Panc1 (cell line): ENCODE results near the gene DNAI2. TPM values are rescaled to one million over a fixed set of nuclear protein-coding genes. Genes with fewer than 3 reads are reported as not detected.

Experiments used
- ATAC-seq: fragments of 200-7000 bp; cut with Tn5 transposase; 2 replicates; pipeline ENCODE4 v1.9.1; 2020; ENCODE audit warnings: mild to moderate bottlenecking, moderate library complexity
- BruUV-seq: library from RNA; stranded (reverse); fragments of 400-500 nt; replicated peaks from 2 replicates; lab custom pipeline; 2021; lab: Mats Ljungman, UMichigan
- CTCF ChIA-PET: fragments of 300-600 bp; sonication (Branson Sonifier 250); formaldehyde crosslinking; loops from one replicate; lab custom pipeline; 2022; ENCODE audit warnings: antibody characterized with exemption; lab: Charles Lee
- POLR2A ChIA-PET: fragments of 300-600 bp; sonication (Branson Sonifier 250); formaldehyde crosslinking; loops from one replicate; lab custom pipeline; 2022; ENCODE audit warnings: antibody characterized with exemption; lab: Charles Lee
- DNase-seq: peaks from one replicate; pipeline ENCODE4 v3.0.0-alpha.2; 2010; ENCODE audit warnings: low read depth, low spot score
- H3K27ac ChIP-seq: 2 replicates; pipeline ENCODE4 v1.5.1; 2011; ENCODE audit warnings: mild to moderate bottlenecking, low read length, inconsistent platforms
- H3K27me3 ChIP-seq: fragments of 200-500 bp; sonication (Bioruptor generic); 2 replicates; pipeline ENCODE4 v1.6.0; 2014; ENCODE audit warnings: low read length, inconsistent platforms; ENCODE audit not compliant: control insufficient read depth, insufficient read depth
- H3K36me3 ChIP-seq: fragments of 200-500 bp; sonication (Bioruptor generic); 2 replicates; pipeline ENCODE4 v1.5.1; 2014; ENCODE audit warnings: inconsistent platforms, mild to moderate bottlenecking, low read length, moderate library complexity; ENCODE audit not compliant: control insufficient read depth, insufficient read depth
- H3K4me1 ChIP-seq: 2 replicates; pipeline ENCODE4 v1.5.1; 2011; ENCODE audit warnings: inconsistent platforms, mild to moderate bottlenecking, low read length, moderate library complexity; ENCODE audit not compliant: control insufficient read depth, insufficient read depth
- H3K4me3 ChIP-seq, 2 experiments: 2 replicates each; pipeline ENCODE4 v1.5.1; 2011 to 2012; ENCODE audit warnings: low read depth in 2 of 2, low read length in 2 of 2, mild to moderate bottlenecking in 2 of 2, inconsistent platforms in 1 of 2, moderate library complexity in 1 of 2
- H3K9me3 ChIP-seq: fragments of 200-500 bp; sonication (Bioruptor generic); 2 replicates; pipeline ENCODE4 v1.5.1; 2014; ENCODE audit warnings: low read depth, mild to moderate bottlenecking, inconsistent platforms, low read length, moderate library complexity; ENCODE audit not compliant: control insufficient read depth, insufficient read depth
- POLR2AphosphoS5 ChIP-seq: IDR thresholded peaks from 2 replicates; pipeline ENCODE4 v1.6.1; 2012; ENCODE audit warnings: mild to moderate bottlenecking, low read depth, low read length, moderate library complexity
- SIN3A ChIP-seq: IDR thresholded peaks from 2 replicates; pipeline ENCODE4 v1.6.1; 2012; ENCODE audit warnings: low read depth, mild to moderate bottlenecking, low read length, moderate library complexity, borderline replicate concordance; ENCODE audit not compliant: insufficient read depth
- TCF7L2 ChIP-seq: IDR thresholded peaks from 2 replicates; pipeline ENCODE4 v1.6.1; 2011; ENCODE audit warnings: mild to moderate bottlenecking, low read depth, low read length, inconsistent platforms
- in situ Hi-C: cut with HindIII; loops from 2 replicates; pipeline ENCODE4 v1.10.0; 2016; ENCODE audit warnings: low sequenced_read_pairs, low pct_unique_long_range_greater_than_20kb
- intact Hi-C: fragments of 100-400 bp; cut with micrococcal nuclease; formaldehyde crosslinking; loops from one replicate; pipeline ENCODE4 v1.10.0; 2022; ENCODE audit not compliant: unreplicated experiment
- total RNA-seq: library from RNA; stranded (reverse); gene quantifications from one replicate; pipeline ENCODE4 v1.2.1, GENCODE V29; 2021; ENCODE audit not compliant: unreplicated experiment
- TF ChIP-seq, protein P1 (sequence below): fragments of 450-650 bp; IDR thresholded peaks from 2 replicates; pipeline ENCODE4 v1.5.1; 2017; ENCODE audit warnings: mild to moderate bottlenecking
- TF ChIP-seq, protein P2 (sequence below), 2 experiments: IDR thresholded peaks; 2 replicates each; pipeline ENCODE4 v1.6.1; 2011 to 2012; ENCODE audit warnings: low read depth in 2 of 2, control low read depth in 1 of 2, low read length in 1 of 2, mild to moderate bottlenecking in 1 of 2, moderate library complexity in 1 of 2; ENCODE audit not compliant: insufficient read depth in 1 of 2

The DNAI2 gene
- total RNA-seq, 1 experiment from 2014 or later = not detected

DNA sequence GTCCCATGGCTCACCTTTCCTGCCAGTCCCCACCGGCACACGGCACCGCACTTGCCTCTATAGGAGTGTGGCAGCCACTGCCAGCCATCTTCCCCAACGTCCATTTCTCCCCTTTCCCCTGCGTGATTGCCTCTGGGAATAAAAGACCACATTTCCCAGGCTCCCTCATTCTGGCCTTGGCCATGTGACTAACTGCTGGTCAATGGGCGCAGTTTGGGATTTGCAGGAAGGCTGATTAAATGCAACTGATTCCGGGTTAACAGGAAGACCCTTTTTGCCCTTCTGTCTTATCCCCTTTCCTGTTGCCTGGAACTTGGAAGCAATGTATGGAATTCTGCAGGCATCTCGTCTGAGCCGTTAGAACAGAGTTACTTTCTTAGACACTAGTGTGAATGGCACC is 84.7 kb downstream of the DNAI2 start:
- ChIA-PET CTCF (interaction anchor here (0.9 kb wide), 1 partner anchor 9 kb away, joined by 3 read pairs; no protein-coding TSS in a partner anchor), POLR2A (no interaction called here)
- Histone ChIP-seq H3K27me3 (peaks cover 3% of the 10 kb centered on the region), H3K27ac (no peak overlapping the region), H3K4me3 (no peak overlapping the region), H3K4me1 (no peaks in the 10 kb centered on the region), H3K9me3 (no peaks in the 10 kb centered on the region), H3K36me3 (no peaks in the 10 kb centered on the region)
- ATAC-seq = no peak
- intact Hi-C loops (no loop called here), in situ Hi-C loops (no loop called here)
- no peak for DNase-seq
- BruUV-seq = no TSS peak
- TF ChIP-seq TCF7L2 (no peak), POLR2AphosphoS5 (no peak), SIN3A (no peak)
- TF ChIP-seq, protein P1, sequence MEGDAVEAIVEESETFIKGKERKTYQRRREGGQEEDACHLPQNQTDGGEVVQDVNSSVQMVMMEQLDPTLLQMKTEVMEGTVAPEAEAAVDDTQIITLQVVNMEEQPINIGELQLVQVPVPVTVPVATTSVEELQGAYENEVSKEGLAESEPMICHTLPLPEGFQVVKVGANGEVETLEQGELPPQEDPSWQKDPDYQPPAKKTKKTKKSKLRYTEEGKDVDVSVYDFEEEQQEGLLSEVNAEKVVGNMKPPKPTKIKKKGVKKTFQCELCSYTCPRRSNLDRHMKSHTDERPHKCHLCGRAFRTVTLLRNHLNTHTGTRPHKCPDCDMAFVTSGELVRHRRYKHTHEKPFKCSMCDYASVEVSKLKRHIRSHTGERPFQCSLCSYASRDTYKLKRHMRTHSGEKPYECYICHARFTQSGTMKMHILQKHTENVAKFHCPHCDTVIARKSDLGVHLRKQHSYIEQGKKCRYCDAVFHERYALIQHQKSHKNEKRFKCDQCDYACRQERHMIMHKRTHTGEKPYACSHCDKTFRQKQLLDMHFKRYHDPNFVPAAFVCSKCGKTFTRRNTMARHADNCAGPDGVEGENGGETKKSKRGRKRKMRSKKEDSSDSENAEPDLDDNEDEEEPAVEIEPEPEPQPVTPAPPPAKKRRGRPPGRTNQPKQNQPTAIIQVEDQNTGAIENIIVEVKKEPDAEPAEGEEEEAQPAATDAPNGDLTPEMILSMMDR = no peak
- TF ChIP-seq, protein P2, sequence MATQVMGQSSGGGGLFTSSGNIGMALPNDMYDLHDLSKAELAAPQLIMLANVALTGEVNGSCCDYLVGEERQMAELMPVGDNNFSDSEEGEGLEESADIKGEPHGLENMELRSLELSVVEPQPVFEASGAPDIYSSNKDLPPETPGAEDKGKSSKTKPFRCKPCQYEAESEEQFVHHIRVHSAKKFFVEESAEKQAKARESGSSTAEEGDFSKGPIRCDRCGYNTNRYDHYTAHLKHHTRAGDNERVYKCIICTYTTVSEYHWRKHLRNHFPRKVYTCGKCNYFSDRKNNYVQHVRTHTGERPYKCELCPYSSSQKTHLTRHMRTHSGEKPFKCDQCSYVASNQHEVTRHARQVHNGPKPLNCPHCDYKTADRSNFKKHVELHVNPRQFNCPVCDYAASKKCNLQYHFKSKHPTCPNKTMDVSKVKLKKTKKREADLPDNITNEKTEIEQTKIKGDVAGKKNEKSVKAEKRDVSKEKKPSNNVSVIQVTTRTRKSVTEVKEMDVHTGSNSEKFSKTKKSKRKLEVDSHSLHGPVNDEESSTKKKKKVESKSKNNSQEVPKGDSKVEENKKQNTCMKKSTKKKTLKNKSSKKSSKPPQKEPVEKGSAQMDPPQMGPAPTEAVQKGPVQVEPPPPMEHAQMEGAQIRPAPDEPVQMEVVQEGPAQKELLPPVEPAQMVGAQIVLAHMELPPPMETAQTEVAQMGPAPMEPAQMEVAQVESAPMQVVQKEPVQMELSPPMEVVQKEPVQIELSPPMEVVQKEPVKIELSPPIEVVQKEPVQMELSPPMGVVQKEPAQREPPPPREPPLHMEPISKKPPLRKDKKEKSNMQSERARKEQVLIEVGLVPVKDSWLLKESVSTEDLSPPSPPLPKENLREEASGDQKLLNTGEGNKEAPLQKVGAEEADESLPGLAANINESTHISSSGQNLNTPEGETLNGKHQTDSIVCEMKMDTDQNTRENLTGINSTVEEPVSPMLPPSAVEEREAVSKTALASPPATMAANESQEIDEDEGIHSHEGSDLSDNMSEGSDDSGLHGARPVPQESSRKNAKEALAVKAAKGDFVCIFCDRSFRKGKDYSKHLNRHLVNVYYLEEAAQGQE (IDR thresholded peaks at IDR 0.05; ENCODE audit: insufficient read depth in 1 of 2, low read depth in 2 of 2, low read length in 1 of 2) = no peak

DNA sequence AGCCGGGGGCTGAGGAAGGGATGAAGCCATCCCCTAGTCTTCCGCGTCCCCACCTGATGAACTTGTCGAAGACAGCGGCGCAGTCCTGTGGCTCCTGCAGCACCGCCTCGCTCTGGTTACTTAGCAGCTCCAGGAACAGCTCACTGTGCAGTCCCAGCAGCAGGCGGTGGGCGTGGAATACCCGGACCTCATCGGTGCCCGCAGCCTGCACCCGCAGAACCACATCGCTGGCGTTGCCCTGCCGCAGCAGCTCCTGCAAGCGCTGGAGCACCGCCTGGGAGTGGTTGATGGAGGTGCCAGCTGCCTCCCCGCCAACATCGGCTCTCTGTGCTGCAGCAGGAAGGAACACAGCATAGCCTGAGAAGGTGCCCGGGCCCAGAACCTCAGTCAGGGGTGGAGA is 85.9 kb downstream of the DNAI2 start:
- ATAC-seq (no peak), DNase-seq (no peak)
- Histone ChIP-seq H3K9me3 (no peaks in the 10 kb centered on the region), H3K4me1 (no peaks in the 10 kb centered on the region), H3K4me3 (no peak overlapping the region), H3K36me3 (no peaks in the 10 kb centered on the region), H3K27me3 (no peaks in the 10 kb centered on the region; the same call in 1 of the 2 replicates), H3K27ac (no peak overlapping the region)
- BruUV-seq = no TSS peak
- no peak for TF ChIP-seq POLR2AphosphoS5
- no peak for TF ChIP-seq SIN3A
- TF ChIP-seq, protein P2 (IDR thresholded peaks at IDR 0.05; ENCODE audit: insufficient read depth in 1 of 2, low read depth in 2 of 2, low read length in 1 of 2) = no peak
- no peak for TF ChIP-seq TCF7L2
- TF ChIP-seq, protein P1 = no peak
- CTCF ChIA-PET = interaction anchor here (0.6 to 1.9 kb wide), 2 partner anchors 10 to 54 kb away, joined by 3 to 9 read pairs; no protein-coding TSS in a partner anchor
- POLR2A ChIA-PET = no interaction called here
- intact Hi-C loops = no loop called here
- in situ Hi-C loops = no loop called here
